Gastrocnemius medialis (tissue), 4 donors: ENCODE results near the gene SPATA13. TPM values are rescaled to one million over a fixed set of nuclear protein-coding genes. Genes with fewer than 3 reads are reported as not detected.

Experiments used
- ATAC-seq, 2 donors: fragments of 150-250 bp; one replicate each; pipeline ENCODE4 v1.9.1; 2016
- DNase-seq, 2 donors: peaks; one replicate each; pipeline ENCODE4 v3.0.0-alpha.2; 2019
- H3K27ac ChIP-seq, 4 donors: fragments of 200-600 bp; sonication (generic); 1 replicate in 1 of 4; 2 replicates in 3 of 4; pipeline ENCODE4 v1.5.1; 2016 to 2018; ENCODE audit warnings: mild to moderate bottlenecking in 2 of 4, moderate library complexity in 1 of 4
- H3K27me3 ChIP-seq, 3 donors: fragments of 200-600 bp; sonication (generic) in 2 of 3; 1 replicate in 1 of 3; 2 replicates in 2 of 3; pipeline versions ENCODE4 v1.5.1 to v1.6.0; 2016 to 2019; ENCODE audit warnings: mild to moderate bottlenecking in 1 of 3, moderate library complexity in 1 of 3
- H3K36me3 ChIP-seq, 2 donors: fragments of 200-600 bp; sonication (generic) in 1 of 2; one replicate each; pipeline ENCODE4 v1.5.1; 2017 to 2018
- H3K4me1 ChIP-seq, 2 donors: fragments of 200-600 bp; sonication (generic) in 1 of 2; one replicate each; pipeline ENCODE4 v1.5.1; 2016 to 2017; ENCODE audit warnings: mild to moderate bottlenecking in 2 of 2
- H3K4me3 ChIP-seq, 4 donors: fragments of 200-600 bp; sonication (generic) in 3 of 4; 1 replicate in 1 of 4; 2 replicates in 3 of 4; pipeline ENCODE4 v1.5.1; 2016 to 2019; ENCODE audit warnings: mild to moderate bottlenecking in 2 of 4
- H3K9me3 ChIP-seq, 3 donors: fragments of 200-600 bp; sonication (generic) in 2 of 3; 1 replicate in 1 of 3; 2 replicates in 2 of 3; pipeline ENCODE4 v1.5.1; 2016 to 2019
- CTCF ChIP-seq, 5 experiments: fragments of 450-650 bp in 3 of 5; fragments of 200-600 bp in 2 of 5; sonication (generic) in 2 of 5; IDR thresholded peaks in 4 of 5; conservative IDR thresholded peaks in 1 of 5; 1 replicate in 4 of 5; 2 replicates in 1 of 5; pipeline ENCODE4 v1.5.1; 2016 to 2019; ENCODE audit warnings: antibody characterized with exemption in 5 of 5, mild to moderate bottlenecking in 3 of 5, moderate library complexity in 3 of 5
- POLR2A ChIP-seq, 2 donors: fragments of 450-650 bp; IDR thresholded peaks; one replicate each; pipeline ENCODE4 v1.6.1; 2017; ENCODE audit warnings: antibody characterized with exemption in 2 of 2, mild to moderate bottlenecking in 2 of 2, moderate library complexity in 2 of 2
- in situ Hi-C, 4 donors: fragments of 200-750 bp; cut with MboI; loops; one replicate each; pipeline versions ENCODE4 v1.15.0 to v1.8.0; 2017; ENCODE audit warnings: low sequenced_read_pairs in 4 of 4
- intact Hi-C: fragments of 100-400 bp; cut with DNase I; formaldehyde crosslinking; loops from one replicate; pipeline ENCODE4 v1.15.1; 2023; ENCODE audit warnings: low total_unique reads
- total RNA-seq, 4 donors: library from RNA; depleted of rRNA; stranded (reverse); fragments of >200 nt; gene quantifications; one replicate each; pipeline versions ENCODE4 v1.1.0 to v1.2.3, GENCODE V29; 2016

The SPATA13 gene
- total RNA-seq, 4 donors from 2014 or later: 3.2 to 17.0 (median 5.8) TPM

GRCh38 chr13:24226762-24227161, 66.2 kb downstream of the SPATA13 start:
- no peak for TF ChIP-seq POLR2A (IDR thresholded peaks at IDR 0.05)
- no peak for TF ChIP-seq CTCF (IDR thresholded peaks at IDR 0.05 in 4 of 5, conservative IDR thresholded peaks at IDR 0.05 in 1 of 5)
- Histone ChIP-seq H3K4me3 (no peak overlapping the region), H3K4me1 (no peaks in the 10 kb centered on the region), H3K36me3 (no peaks in the 10 kb centered on the region), H3K27me3 (no peaks in the 10 kb centered on the region), H3K27ac (no peak overlapping the region), H3K9me3 (no peaks in the 10 kb centered on the region)
- ATAC-seq (no peak), DNase-seq (no peak)
- in situ Hi-C loops: loop anchor here in 2 of 4 donors (10.0 kb wide), 1 partner anchor 212 kb away; no protein-coding TSS in a partner anchor
- intact Hi-C loops: no loop called here

GRCh38 chr13:24228852-24229458, 68.4 kb downstream of the SPATA13 start:
- Histone ChIP-seq H3K9me3 (no peaks in the 10 kb centered on the region), H3K27me3 (no peaks in the 10 kb centered on the region), H3K27ac (no peak overlapping the region), H3K4me3 (no peak overlapping the region), H3K36me3 (no peaks in the 10 kb centered on the region), H3K4me1 (no peaks in the 10 kb centered on the region)
- intact Hi-C loops: loop anchor here (2.0 kb wide), 1 partner anchor 208 kb away; no protein-coding TSS in a partner anchor
- ATAC-seq (peak in 1 of 2 donors; percentile 55), DNase-seq (no peak)
- in situ Hi-C loops: loop anchor here in 2 of 4 donors (10.0 kb wide), 1 partner anchor 214 kb away; no protein-coding TSS in a partner anchor
- TF ChIP-seq POLR2A (IDR thresholded peaks at IDR 0.05): no peak
- peak; percentile 37 to 77 (median 47) for TF ChIP-seq CTCF (IDR thresholded peaks at IDR 0.05 in 4 of 5, conservative IDR thresholded peaks at IDR 0.05 in 1 of 5)

GRCh38 chr13:24230428-24231072, 70.0 kb downstream of the SPATA13 start:
- ATAC-seq (no peak), DNase-seq (no peak)
- in situ Hi-C loops: no loop called here
- TF ChIP-seq CTCF (IDR thresholded peaks at IDR 0.05 in 4 of 5, conservative IDR thresholded peaks at IDR 0.05 in 1 of 5) (no peak), POLR2A (IDR thresholded peaks at IDR 0.05) (no peak)
- H3K9me3 ChIP-seq: no peaks in the 10 kb centered on the region
- H3K36me3 ChIP-seq: no peaks in the 10 kb centered on the region
- no peak overlapping the region for H3K4me3 ChIP-seq
- no peak overlapping the region for H3K27ac ChIP-seq
- no peaks in the 10 kb centered on the region for H3K4me1 ChIP-seq
- no peaks in the 10 kb centered on the region for H3K27me3 ChIP-seq
- intact Hi-C loops: no loop called here

GRCh38 chr13:24231377-24231776, 70.9 kb downstream of the SPATA13 start:
- DNase-seq: no peak
- Histone ChIP-seq H3K4me3 (no peak overlapping the region), H3K4me1 (no peaks in the 10 kb centered on the region), H3K36me3 (no peaks in the 10 kb centered on the region), H3K27ac (no peak overlapping the region), H3K27me3 (no peaks in the 10 kb centered on the region), H3K9me3 (no peaks in the 10 kb centered on the region)
- TF ChIP-seq CTCF (IDR thresholded peaks at IDR 0.05 in 4 of 5, conservative IDR thresholded peaks at IDR 0.05 in 1 of 5): no peak
- TF ChIP-seq POLR2A (IDR thresholded peaks at IDR 0.05): no peak
- in situ Hi-C loops: no loop called here
- intact Hi-C loops: no loop called here
- no peak for ATAC-seq
